ENCODE results near the gene CCDC141. TPM values are rescaled to one million over a fixed set of nuclear protein-coding genes. Genes with fewer than 3 reads are reported as not detected.

The CCDC141 gene
- total RNA-seq, 1 donor, result not detected

GRCh38 chr2:179072527-179072926 is 22.6 kb upstream of the CCDC141 start:
- TF ChIP-seq, protein P1, sequence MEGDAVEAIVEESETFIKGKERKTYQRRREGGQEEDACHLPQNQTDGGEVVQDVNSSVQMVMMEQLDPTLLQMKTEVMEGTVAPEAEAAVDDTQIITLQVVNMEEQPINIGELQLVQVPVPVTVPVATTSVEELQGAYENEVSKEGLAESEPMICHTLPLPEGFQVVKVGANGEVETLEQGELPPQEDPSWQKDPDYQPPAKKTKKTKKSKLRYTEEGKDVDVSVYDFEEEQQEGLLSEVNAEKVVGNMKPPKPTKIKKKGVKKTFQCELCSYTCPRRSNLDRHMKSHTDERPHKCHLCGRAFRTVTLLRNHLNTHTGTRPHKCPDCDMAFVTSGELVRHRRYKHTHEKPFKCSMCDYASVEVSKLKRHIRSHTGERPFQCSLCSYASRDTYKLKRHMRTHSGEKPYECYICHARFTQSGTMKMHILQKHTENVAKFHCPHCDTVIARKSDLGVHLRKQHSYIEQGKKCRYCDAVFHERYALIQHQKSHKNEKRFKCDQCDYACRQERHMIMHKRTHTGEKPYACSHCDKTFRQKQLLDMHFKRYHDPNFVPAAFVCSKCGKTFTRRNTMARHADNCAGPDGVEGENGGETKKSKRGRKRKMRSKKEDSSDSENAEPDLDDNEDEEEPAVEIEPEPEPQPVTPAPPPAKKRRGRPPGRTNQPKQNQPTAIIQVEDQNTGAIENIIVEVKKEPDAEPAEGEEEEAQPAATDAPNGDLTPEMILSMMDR (IDR thresholded peaks at IDR 0.05; ENCODE audit: extremely low read depth, low read depth, low read length), result no peak
- Histone ChIP-seq H3K4me3 (ENCODE audit: insufficient read depth, low read length) (no peak overlapping the region), H2AFZ (ENCODE audit: low read length) (no peak overlapping the region), H3K4me2 (ENCODE audit: insufficient read depth, low read length) (no peak overlapping the region), H3K27ac (ENCODE audit: low read depth, low read length) (no peak overlapping the region), H3K79me2 (ENCODE audit: insufficient read depth, low read length) (no peaks in the 10 kb centered on the region), H3K27me3 (ENCODE audit: insufficient read depth, low read length) (no peaks in the 10 kb centered on the region), H3K4me1 (ENCODE audit: insufficient read depth, low read length) (no peaks in the 10 kb centered on the region), H3K9me3 (ENCODE audit: low read depth, low read length) (no peaks in the 10 kb centered on the region), H3K36me3 (ENCODE audit: insufficient read depth, low read length) (no peaks in the 10 kb centered on the region), H4K20me1 (ENCODE audit: insufficient read depth, low read length) (no peaks in the 10 kb centered on the region)
- DNase-seq (ENCODE audit: insufficient read length, low spot score, missing footprints), result no peak

GRCh38 chr2:179071810-179072355 is 21.9 kb upstream of the CCDC141 start:
- no peaks in the 10 kb centered on the region for H3K27me3 ChIP-seq (ENCODE audit: insufficient read depth, low read length)

DNA sequence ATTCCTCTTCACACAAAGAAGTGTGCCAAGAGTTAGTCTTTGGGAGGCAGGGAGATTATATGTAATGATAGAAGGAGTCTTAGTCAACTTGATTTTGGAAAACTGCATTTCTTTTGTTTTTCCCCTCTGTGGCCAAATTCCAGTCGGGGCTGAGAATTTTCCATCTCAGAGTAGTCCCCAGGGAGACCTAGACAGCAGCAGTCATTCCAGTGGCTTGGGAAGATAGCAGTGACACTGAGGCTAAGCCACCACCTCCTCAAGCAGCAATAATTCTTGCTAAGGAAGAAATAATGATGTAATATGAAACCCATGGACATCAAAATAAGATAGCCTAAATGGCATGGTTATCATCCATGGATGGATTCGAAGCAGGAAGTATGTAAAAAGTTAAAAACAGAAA is 21.0 kb upstream of the CCDC141 start:
- Histone ChIP-seq H3K79me2 (ENCODE audit: insufficient read depth, low read length) (no peaks in the 10 kb centered on the region), H3K27me3 (ENCODE audit: insufficient read depth, low read length) (no peaks in the 10 kb centered on the region), H3K27ac (ENCODE audit: low read depth, low read length) (no peak overlapping the region), H3K4me1 (ENCODE audit: insufficient read depth, low read length) (no peaks in the 10 kb centered on the region), H3K9me3 (ENCODE audit: low read depth, low read length) (no peaks in the 10 kb centered on the region), H3K4me2 (ENCODE audit: insufficient read depth, low read length) (no peak overlapping the region), H2AFZ (ENCODE audit: low read length) (no peak overlapping the region), H4K20me1 (ENCODE audit: insufficient read depth, low read length) (no peaks in the 10 kb centered on the region), H3K4me3 (ENCODE audit: insufficient read depth, low read length) (no peak overlapping the region), H3K36me3 (ENCODE audit: insufficient read depth, low read length) (no peaks in the 10 kb centered on the region)
- TF ChIP-seq, protein P1 (IDR thresholded peaks at IDR 0.05; ENCODE audit: extremely low read depth, low read depth, low read length), result no peak
- no peak for DNase-seq (ENCODE audit: insufficient read length, low spot score, missing footprints)

More at GRCh38 chr2:179071810-179072355, 21.9 kb upstream of the CCDC141 start:
- H3K4me1 ChIP-seq (ENCODE audit: insufficient read depth, low read length), result no peaks in the 10 kb centered on the region
- DNase-seq (ENCODE audit: insufficient read length, low spot score, missing footprints), result no peak
- TF ChIP-seq, protein P1 (IDR thresholded peaks at IDR 0.05; ENCODE audit: extremely low read depth, low read depth, low read length), result no peak
- no peaks in the 10 kb centered on the region for H3K36me3 ChIP-seq (ENCODE audit: insufficient read depth, low read length)
- no peak overlapping the region for H3K4me2 ChIP-seq (ENCODE audit: insufficient read depth, low read length)
- no peaks in the 10 kb centered on the region for H4K20me1 ChIP-seq (ENCODE audit: insufficient read depth, low read length)
- no peak overlapping the region for H2AFZ ChIP-seq (ENCODE audit: low read length)
- no peak overlapping the region for H3K27ac ChIP-seq (ENCODE audit: low read depth, low read length)
- no peak overlapping the region for H3K4me3 ChIP-seq (ENCODE audit: insufficient read depth, low read length)
- no peaks in the 10 kb centered on the region for H3K79me2 ChIP-seq (ENCODE audit: insufficient read depth, low read length)
- no peaks in the 10 kb centered on the region for H3K9me3 ChIP-seq (ENCODE audit: low read depth, low read length)

- H3K27ac ChIP-seq (ENCODE audit: low read depth, low read length), result no peak overlapping the region
- no peak overlapping the region for H2AFZ ChIP-seq (ENCODE audit: low read length)
- H3K9me3 ChIP-seq (ENCODE audit: low read depth, low read length), result no peaks in the 10 kb centered on the region
- no peaks in the 10 kb centered on the region for H3K36me3 ChIP-seq (ENCODE audit: insufficient read depth, low read length)
- H3K4me1 ChIP-seq (ENCODE audit: insufficient read depth, low read length), result no peaks in the 10 kb centered on the region
- H3K27me3 ChIP-seq (ENCODE audit: insufficient read depth, low read length), result no peaks in the 10 kb centered on the region
- no peaks in the 10 kb centered on the region for H4K20me1 ChIP-seq (ENCODE audit: insufficient read depth, low read length)
- DNase-seq (ENCODE audit: insufficient read length, low spot score, missing footprints), result no peak
- H3K79me2 ChIP-seq (ENCODE audit: insufficient read depth, low read length), result no peaks in the 10 kb centered on the region
- no peak overlapping the region for H3K4me3 ChIP-seq (ENCODE audit: insufficient read depth, low read length)
- no peak overlapping the region for H3K4me2 ChIP-seq (ENCODE audit: insufficient read depth, low read length)
- TF ChIP-seq, protein P1 (IDR thresholded peaks at IDR 0.05; ENCODE audit: extremely low read depth, low read depth, low read length), result no peak
These were observed 19.7 kb upstream of the CCDC141 start for GRCh38 chr2:179069685-179070084.
